HL-60 (cell line): ENCODE data around the gene SPON1.
"Not testable (repeated sequence)": the region's sequence is repeated elsewhere in the genome, so short reads cannot be mapped to it uniquely, and the experiment has no call there.

ENCODE experiments used
- DNase-seq, 2 experiments: peaks; one replicate each; pipeline ENCODE4 v3.0.0-alpha.2; 2010 to 2020; ENCODE audit warnings: low read depth in 1 of 2, low spot score in 1 of 2
- H3K27ac ChIP-seq: fragments of 250-450 bp; sonication (Bioruptor Pico); replicated peaks from 2 replicates; pipeline ENCODE4 v1.5.1; 2020; ENCODE audit warnings: mild to moderate bottlenecking, moderate library complexity
- H3K27me3 ChIP-seq: fragments of 250-450 bp; sonication (Bioruptor Pico); 2 replicates; pipeline ENCODE4 v1.5.1; 2021; ENCODE audit warnings: mild to moderate bottlenecking, moderate library complexity; ENCODE audit not compliant: insufficient read depth, poor library complexity, severe bottlenecking
- H3K4me3 ChIP-seq: replicated peaks from 2 replicates; pipeline ENCODE4 v1.5.1; 2011; ENCODE audit warnings: mild to moderate bottlenecking, control low read depth, low read length; ENCODE audit not compliant: insufficient read depth
- CTCF ChIP-seq: IDR thresholded peaks from one replicate; pipeline ENCODE4 v1.5.1; 2011; ENCODE audit warnings: low read length, control low read depth, inconsistent platforms; ENCODE audit not compliant: insufficient read depth
- GABPA ChIP-seq: IDR thresholded peaks from 2 replicates; pipeline ENCODE4 v1.6.1; 2012; ENCODE audit warnings: low read depth
- POLR2AphosphoS5 ChIP-seq: IDR thresholded peaks from 2 replicates; pipeline ENCODE4 v1.6.1; 2012; ENCODE audit warnings: low read depth
- SPI1 ChIP-seq: IDR thresholded peaks from 2 replicates; pipeline ENCODE4 v1.6.1; 2012; ENCODE audit warnings: low read depth, mild to moderate bottlenecking, borderline replicate concordance
- TF ChIP-seq, protein P1 (sequence below): IDR thresholded peaks from 2 replicates; pipeline ENCODE4 v1.6.1; 2012; ENCODE audit warnings: low read depth; ENCODE audit not compliant: insufficient replicate concordance

The SPON1 gene

GRCh38 chr11:14144934-14145333, 182.4 kb downstream of the SPON1 start:
- Histone ChIP-seq H3K27me3 (no peaks in the 10 kb centered on the region), H3K4me3 (no peak overlapping the region), H3K27ac (no peak overlapping the region)
- TF ChIP-seq GABPA: no peak
- TF ChIP-seq, protein P1, sequence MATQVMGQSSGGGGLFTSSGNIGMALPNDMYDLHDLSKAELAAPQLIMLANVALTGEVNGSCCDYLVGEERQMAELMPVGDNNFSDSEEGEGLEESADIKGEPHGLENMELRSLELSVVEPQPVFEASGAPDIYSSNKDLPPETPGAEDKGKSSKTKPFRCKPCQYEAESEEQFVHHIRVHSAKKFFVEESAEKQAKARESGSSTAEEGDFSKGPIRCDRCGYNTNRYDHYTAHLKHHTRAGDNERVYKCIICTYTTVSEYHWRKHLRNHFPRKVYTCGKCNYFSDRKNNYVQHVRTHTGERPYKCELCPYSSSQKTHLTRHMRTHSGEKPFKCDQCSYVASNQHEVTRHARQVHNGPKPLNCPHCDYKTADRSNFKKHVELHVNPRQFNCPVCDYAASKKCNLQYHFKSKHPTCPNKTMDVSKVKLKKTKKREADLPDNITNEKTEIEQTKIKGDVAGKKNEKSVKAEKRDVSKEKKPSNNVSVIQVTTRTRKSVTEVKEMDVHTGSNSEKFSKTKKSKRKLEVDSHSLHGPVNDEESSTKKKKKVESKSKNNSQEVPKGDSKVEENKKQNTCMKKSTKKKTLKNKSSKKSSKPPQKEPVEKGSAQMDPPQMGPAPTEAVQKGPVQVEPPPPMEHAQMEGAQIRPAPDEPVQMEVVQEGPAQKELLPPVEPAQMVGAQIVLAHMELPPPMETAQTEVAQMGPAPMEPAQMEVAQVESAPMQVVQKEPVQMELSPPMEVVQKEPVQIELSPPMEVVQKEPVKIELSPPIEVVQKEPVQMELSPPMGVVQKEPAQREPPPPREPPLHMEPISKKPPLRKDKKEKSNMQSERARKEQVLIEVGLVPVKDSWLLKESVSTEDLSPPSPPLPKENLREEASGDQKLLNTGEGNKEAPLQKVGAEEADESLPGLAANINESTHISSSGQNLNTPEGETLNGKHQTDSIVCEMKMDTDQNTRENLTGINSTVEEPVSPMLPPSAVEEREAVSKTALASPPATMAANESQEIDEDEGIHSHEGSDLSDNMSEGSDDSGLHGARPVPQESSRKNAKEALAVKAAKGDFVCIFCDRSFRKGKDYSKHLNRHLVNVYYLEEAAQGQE: no peak
- no peak for TF ChIP-seq POLR2AphosphoS5
- no peak for TF ChIP-seq SPI1
- no peak for TF ChIP-seq CTCF
- DNase-seq: no peak

DNA sequence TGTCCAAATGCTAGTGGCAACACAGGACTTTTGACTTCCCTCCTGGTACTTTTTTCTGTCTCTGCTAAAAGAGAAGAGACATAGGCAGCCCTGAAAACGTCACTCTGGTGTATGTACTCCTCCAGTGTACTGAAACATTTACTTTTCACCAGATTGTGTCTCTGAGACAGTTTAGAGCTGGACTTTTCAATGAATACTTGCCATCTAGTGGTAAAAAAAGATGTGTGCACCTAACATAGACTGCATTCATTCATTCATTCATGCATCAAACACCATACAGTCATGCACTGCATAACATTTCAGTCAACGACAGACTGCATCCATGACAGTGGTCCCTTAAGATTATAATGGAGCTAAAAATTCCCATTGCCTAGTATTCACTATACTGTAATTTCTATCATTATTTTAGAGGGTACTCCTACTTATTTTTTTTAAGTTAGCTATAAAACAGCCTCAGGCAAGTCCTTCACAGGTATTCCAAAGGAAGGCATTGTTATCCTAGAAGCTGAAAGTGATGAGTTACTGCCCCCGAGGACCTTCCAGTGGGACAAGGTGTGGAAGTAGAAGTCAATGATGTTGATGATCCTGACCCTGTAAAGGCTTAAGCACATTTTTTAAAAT, 186.2 kb downstream of the SPON1 start:
- DNase-seq: no peak
- no peak for TF ChIP-seq GABPA
- peak; percentile 16 for TF ChIP-seq CTCF
- Histone ChIP-seq H3K27ac (no peak overlapping the region), H3K4me3 (no peak overlapping the region), H3K27me3 (no peaks in the 10 kb centered on the region)

DNA sequence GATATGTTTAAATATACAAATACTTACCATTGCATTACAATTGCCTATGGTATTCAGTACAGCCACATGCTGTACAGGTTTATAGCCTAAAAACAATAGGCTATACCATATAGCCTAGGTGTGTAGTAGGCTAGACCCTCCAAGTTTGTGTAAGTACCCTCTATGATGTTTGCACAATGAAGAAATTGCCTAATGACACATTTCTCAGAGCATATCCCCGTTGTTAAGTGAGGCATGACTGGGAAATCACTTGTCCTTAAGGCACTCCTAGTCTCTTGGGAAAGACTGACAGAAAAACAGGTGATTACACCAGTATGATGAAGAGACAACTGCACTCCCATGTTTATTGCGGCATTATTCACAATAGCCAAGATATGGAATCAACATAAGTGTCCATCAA, 187.2 kb downstream of the SPON1 start:
- DNase-seq: no peak
- TF ChIP-seq SPI1 (no peak), CTCF (no peak), POLR2AphosphoS5 (no peak)
- TF ChIP-seq, protein P1: no peak
- H3K27ac ChIP-seq: no peak overlapping the region
- no peaks in the 10 kb centered on the region for H3K27me3 ChIP-seq
- H3K4me3 ChIP-seq: no peak overlapping the region

- Histone ChIP-seq H3K27ac (no peak overlapping the region), H3K4me3 (no peak overlapping the region), H3K27me3 (no peaks in the 10 kb centered on the region)
- TF ChIP-seq, protein P1: no peak
- TF ChIP-seq POLR2AphosphoS5 (no peak), SPI1 (no peak), CTCF (no peak), GABPA (no peak)
- no peak for DNase-seq
Measured at GRCh38 chr11:14150878-14151277, 188.4 kb downstream of the SPON1 start.

DNA sequence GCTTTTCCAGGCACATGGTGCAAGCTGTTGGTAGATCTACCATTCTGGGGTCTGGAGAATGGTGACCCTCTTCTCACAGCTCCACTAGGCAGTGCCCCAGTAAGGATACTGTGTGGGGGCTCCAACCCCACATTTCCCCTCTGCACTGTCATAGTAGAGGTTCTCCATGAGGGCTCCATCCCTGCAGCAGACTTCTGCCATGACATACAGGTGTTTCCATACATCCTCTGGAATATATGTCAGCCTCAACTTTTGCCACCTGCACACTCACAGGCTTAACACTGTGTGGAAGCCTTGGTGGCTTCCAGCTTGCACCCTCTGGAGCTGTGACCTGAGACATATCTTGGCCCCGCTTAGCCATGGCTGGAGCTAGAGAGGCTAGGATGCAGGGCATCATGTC, 191.6 kb downstream of the SPON1 start:
- not testable (repeated sequence) for H3K4me3 ChIP-seq, DNase-seq, H3K27ac ChIP-seq, H3K27me3 ChIP-seq
